ENCODE data around the gene ITGB4.

ITGB4 gene

GRCh38 chr17:75703591-75703990 lies 17.7 kb upstream of the ITGB4 start:
- Histone ChIP-seq H3K27me3 (replicated peaks in 2 of 5; ENCODE audit: control insufficient read depth in 4 of 5, insufficient read depth in 5 of 5, low read length in 4 of 5) (no peaks in the 10 kb centered on the region), H3K4me1 (ENCODE audit: control extremely low read depth in 1 of 4, control insufficient read depth in 4 of 4, insufficient read depth in 4 of 4, low read length in 3 of 4) (peaks cover 0 to 26% (median 8%) of the 10 kb centered on the region in 4 experiments), H3K36me3 (ENCODE audit: control insufficient read depth in 4 of 4, insufficient read depth in 4 of 4, low read length in 3 of 4) (peaks cover 2 to 92% (median 68%) of the 10 kb centered on the region in 4 experiments), H3K4me3 (ENCODE audit: control insufficient read depth in 1 of 7, extremely low read depth in 1 of 7, insufficient read depth in 4 of 7, low read depth in 2 of 7, low read length in 6 of 7) (no peak overlapping the region), H3K27ac (ENCODE audit: insufficient read depth in 1 of 2, low read depth in 1 of 2, low read length in 2 of 2, poor library complexity in 1 of 2, severe bottlenecking in 2 of 2) (no peak overlapping the region), H3K9me3 (ENCODE audit: control extremely low read depth in 1 of 5, control insufficient read depth in 4 of 5, insufficient read depth in 2 of 5, low read depth in 1 of 5, low read length in 4 of 5) (no peaks in the 10 kb centered on the region)
- POLR2A ChIA-PET, result no interaction called here
- CTCF ChIA-PET, result interaction anchor here (1.0 to 2.7 kb wide), 4 partner anchors 13 to 47 kb away, joined by 3 to 17 read pairs (median 3); no protein-coding TSS in a partner anchor
- no peak for DNase-seq
- WGBS (ENCODE audit: insufficient coverage), result 97% methylated on average over 7 of the region's 9 CpGs

GRCh38 chr17:75704963-75705875 lies 16.0 kb upstream of the ITGB4 start:
- H3K27ac ChIP-seq (ENCODE audit: insufficient read depth in 1 of 2, low read depth in 1 of 2, low read length in 2 of 2, poor library complexity in 1 of 2, severe bottlenecking in 2 of 2), result no peak overlapping the region
- peaks cover 2 to 84% (median 61%) of the 10 kb centered on the region in 4 experiments for H3K36me3 ChIP-seq (ENCODE audit: control insufficient read depth in 4 of 4, insufficient read depth in 4 of 4, low read length in 3 of 4)
- peaks cover 0 to 26% (median 8%) of the 10 kb centered on the region in 4 experiments for H3K4me1 ChIP-seq (ENCODE audit: control extremely low read depth in 1 of 4, control insufficient read depth in 4 of 4, insufficient read depth in 4 of 4, low read length in 3 of 4)
- no peak for DNase-seq
- no peak overlapping the region for H3K4me3 ChIP-seq (ENCODE audit: control insufficient read depth in 1 of 7, extremely low read depth in 1 of 7, insufficient read depth in 4 of 7, low read depth in 2 of 7, low read length in 6 of 7)
- ChIA-PET CTCF (interaction anchor here (0.9 to 1.3 kb wide), 7 partner anchors 8 to 53 kb away, joined by 3 to 5 read pairs (median 3); partner anchors contain the start of gene ITGB4), POLR2A (interaction anchor here (0.6 kb wide), 1 partner anchor 47 kb away, joined by 3 read pairs; no protein-coding TSS in a partner anchor)
- no peaks in the 10 kb centered on the region for H3K27me3 ChIP-seq (replicated peaks in 2 of 5; ENCODE audit: control insufficient read depth in 4 of 5, insufficient read depth in 5 of 5, low read length in 4 of 5)
- H3K9me3 ChIP-seq (ENCODE audit: control extremely low read depth in 1 of 5, control insufficient read depth in 4 of 5, insufficient read depth in 2 of 5, low read depth in 1 of 5, low read length in 4 of 5), result no peaks in the 10 kb centered on the region
- 97% methylated on average over 23 of the region's 27 CpGs for WGBS (ENCODE audit: insufficient coverage)

GRCh38 chr17:75706042-75706728 lies 15.1 kb upstream of the ITGB4 start:
- no peak for DNase-seq
- H3K4me3 ChIP-seq (ENCODE audit: control insufficient read depth in 1 of 7, extremely low read depth in 1 of 7, insufficient read depth in 4 of 7, low read depth in 2 of 7, low read length in 6 of 7), result no peak overlapping the region
- POLR2A ChIA-PET, result interaction anchor here (0.6 to 1.2 kb wide), 3 partner anchors 23 to 48 kb away, joined by 3 read pairs; no protein-coding TSS in a partner anchor
- peak overlapping the region in 1 of 2 experiments; percentile 50 for H3K27ac ChIP-seq (ENCODE audit: insufficient read depth in 1 of 2, low read depth in 1 of 2, low read length in 2 of 2, poor library complexity in 1 of 2, severe bottlenecking in 2 of 2)
- peaks cover 0 to 26% (median 8%) of the 10 kb centered on the region in 4 experiments for H3K4me1 ChIP-seq (ENCODE audit: control extremely low read depth in 1 of 4, control insufficient read depth in 4 of 4, insufficient read depth in 4 of 4, low read length in 3 of 4)
- 88% methylated on average over 12 of the region's 20 CpGs for WGBS (ENCODE audit: insufficient coverage)
- CTCF ChIA-PET, result interaction anchor here (1.3 kb wide), 2 partner anchors 15 to 54 kb away, joined by 4 to 5 read pairs; partner anchors contain the start of gene ITGB4
- H3K36me3 ChIP-seq (ENCODE audit: control insufficient read depth in 4 of 4, insufficient read depth in 4 of 4, low read length in 3 of 4), result peaks cover 2 to 74% (median 52%) of the 10 kb centered on the region in 4 experiments
- H3K27me3 ChIP-seq (replicated peaks in 2 of 5; ENCODE audit: control insufficient read depth in 4 of 5, insufficient read depth in 5 of 5, low read length in 4 of 5), result no peaks in the 10 kb centered on the region
- H3K9me3 ChIP-seq (ENCODE audit: control extremely low read depth in 1 of 5, control insufficient read depth in 4 of 5, insufficient read depth in 2 of 5, low read depth in 1 of 5, low read length in 4 of 5), result no peaks in the 10 kb centered on the region

GRCh38 chr17:75707079-75707571 lies 14.1 kb upstream of the ITGB4 start:
- peak overlapping the region; percentile 50 to 72 for H3K27ac ChIP-seq (ENCODE audit: insufficient read depth in 1 of 2, low read depth in 1 of 2, low read length in 2 of 2, poor library complexity in 1 of 2, severe bottlenecking in 2 of 2)
- no peaks in the 10 kb centered on the region for H3K27me3 ChIP-seq (replicated peaks in 2 of 5; ENCODE audit: control insufficient read depth in 4 of 5, insufficient read depth in 5 of 5, low read length in 4 of 5)
- no peak overlapping the region for H3K4me3 ChIP-seq (ENCODE audit: control insufficient read depth in 1 of 7, extremely low read depth in 1 of 7, insufficient read depth in 4 of 7, low read depth in 2 of 7, low read length in 6 of 7)
- peaks cover 2 to 65% (median 43%) of the 10 kb centered on the region in 4 experiments for H3K36me3 ChIP-seq (ENCODE audit: control insufficient read depth in 4 of 4, insufficient read depth in 4 of 4, low read length in 3 of 4)
- 34% methylated on average over 10 of the region's 12 CpGs for WGBS (ENCODE audit: insufficient coverage)
- peak in 2 of 3 donors; percentile 64 to 81 for DNase-seq
- CTCF ChIA-PET, result interaction anchor here (0.6 to 1.4 kb wide), 4 partner anchors 18 to 77 kb away, joined by 3 to 4 read pairs (median 4); no protein-coding TSS in a partner anchor
- POLR2A ChIA-PET, result interaction anchor here (0.8 to 1.2 kb wide), 3 partner anchors 19 to 41 kb away, joined by 3 to 4 read pairs (median 3); no protein-coding TSS in a partner anchor
- H3K9me3 ChIP-seq (ENCODE audit: control extremely low read depth in 1 of 5, control insufficient read depth in 4 of 5, insufficient read depth in 2 of 5, low read depth in 1 of 5, low read length in 4 of 5), result no peaks in the 10 kb centered on the region
- peaks cover 0 to 26% (median 8%) of the 10 kb centered on the region in 4 experiments for H3K4me1 ChIP-seq (ENCODE audit: control extremely low read depth in 1 of 4, control insufficient read depth in 4 of 4, insufficient read depth in 4 of 4, low read length in 3 of 4)

- CTCF ChIA-PET, result interaction anchor here (1.3 to 1.6 kb wide), 2 partner anchors 8 to 87 kb away, joined by 3 to 4 read pairs; no protein-coding TSS in a partner anchor
- no peaks in the 10 kb centered on the region for H3K27me3 ChIP-seq (replicated peaks in 2 of 5; ENCODE audit: control insufficient read depth in 4 of 5, insufficient read depth in 5 of 5, low read length in 4 of 5)
- POLR2A ChIA-PET, result no interaction called here
- H3K4me3 ChIP-seq (ENCODE audit: control insufficient read depth in 1 of 7, extremely low read depth in 1 of 7, insufficient read depth in 4 of 7, low read depth in 2 of 7, low read length in 6 of 7), result no peak overlapping the region
- peaks cover 0 to 10% (median 2%) of the 10 kb centered on the region in 4 experiments for H3K4me1 ChIP-seq (ENCODE audit: control extremely low read depth in 1 of 4, control insufficient read depth in 4 of 4, insufficient read depth in 4 of 4, low read length in 3 of 4)
- WGBS (ENCODE audit: insufficient coverage), result no CpG with 5 or more reads among the region's 2 CpGs
- H3K36me3 ChIP-seq (ENCODE audit: control insufficient read depth in 4 of 4, insufficient read depth in 4 of 4, low read length in 3 of 4), result peaks cover 0 to 13% (median 9%) of the 10 kb centered on the region in 4 experiments
- no peak overlapping the region for H3K27ac ChIP-seq (ENCODE audit: insufficient read depth in 1 of 2, low read depth in 1 of 2, low read length in 2 of 2, poor library complexity in 1 of 2, severe bottlenecking in 2 of 2)
- no peaks in the 10 kb centered on the region for H3K9me3 ChIP-seq (ENCODE audit: control extremely low read depth in 1 of 5, control insufficient read depth in 4 of 5, insufficient read depth in 2 of 5, low read depth in 1 of 5, low read length in 4 of 5)
- DNase-seq, result no peak
Observed at GRCh38 chr17:75712446-75712845, 8.8 kb upstream of the ITGB4 start.

GRCh38 chr17:75719732-75720131 lies 1.5 kb upstream of the ITGB4 start:
- H3K4me3 ChIP-seq (ENCODE audit: control insufficient read depth in 1 of 7, extremely low read depth in 1 of 7, insufficient read depth in 4 of 7, low read depth in 2 of 7, low read length in 6 of 7), result no peak overlapping the region
- H3K36me3 ChIP-seq (ENCODE audit: control insufficient read depth in 4 of 4, insufficient read depth in 4 of 4, low read length in 3 of 4), result no peaks in the 10 kb centered on the region
- DNase-seq, result no peak
- CTCF ChIA-PET, result interaction anchor here (1.0 to 2.9 kb wide), 3 partner anchors 12 to 30 kb away, joined by 3 to 9 read pairs (median 3); no protein-coding TSS in a partner anchor
- POLR2A ChIA-PET, result no interaction called here
- H3K9me3 ChIP-seq (ENCODE audit: control extremely low read depth in 1 of 5, control insufficient read depth in 4 of 5, insufficient read depth in 2 of 5, low read depth in 1 of 5, low read length in 4 of 5), result no peaks in the 10 kb centered on the region
- peaks cover 0 to 10% (median 8%) of the 10 kb centered on the region in 4 experiments for H3K4me1 ChIP-seq (ENCODE audit: control extremely low read depth in 1 of 4, control insufficient read depth in 4 of 4, insufficient read depth in 4 of 4, low read length in 3 of 4)
- WGBS (ENCODE audit: insufficient coverage), result 100% methylated on average over 1 of the region's 2 CpGs
- H3K27ac ChIP-seq (ENCODE audit: insufficient read depth in 1 of 2, low read depth in 1 of 2, low read length in 2 of 2, poor library complexity in 1 of 2, severe bottlenecking in 2 of 2), result no peak overlapping the region
- H3K27me3 ChIP-seq (replicated peaks in 2 of 5; ENCODE audit: control insufficient read depth in 4 of 5, insufficient read depth in 5 of 5, low read length in 4 of 5), result peaks cover 0 to 24% (median 20%) of the 10 kb centered on the region in 5 experiments

All from common myeloid progenitor, CD34-positive (primary cell).